Adrenal gland (tissue), 12 donors: ENCODE results near the gene TRAPPC14. TPM values are rescaled to one million over a fixed set of nuclear protein-coding genes. Genes with fewer than 3 reads are reported as not detected.

Source experiments
- DNase-seq, 7 donors: peaks; one replicate each; pipeline ENCODE4 v3.0.0-alpha.2; 2019 to 2020
- H3K27ac ChIP-seq, 5 donors: fragments of 200-600 bp; sonication (generic) in 4 of 5; 1 replicate in 3 of 5; 2 replicates in 2 of 5; pipeline versions ENCODE4 v1.5.1 to v1.8.0; 2016 to 2020; ENCODE audit warnings: mild to moderate bottlenecking in 1 of 5
- H3K27me3 ChIP-seq: fragments of 200-600 bp; 2 replicates; pipeline ENCODE4 v1.8.0; 2021
- H3K36me3 ChIP-seq, 2 donors: fragments of 200-600 bp; replicated peaks in 1 of 2; 1 replicate in 1 of 2; 2 replicates in 1 of 2; pipeline versions ENCODE4 v1.5.1 to v1.8.0; 2018 to 2022
- H3K4me1 ChIP-seq, 2 donors: fragments of 200-600 bp; replicated peaks in 1 of 2; 1 replicate in 1 of 2; 2 replicates in 1 of 2; pipeline versions ENCODE4 v1.5.1 to v1.8.0; 2018 to 2021
- H3K4me3 ChIP-seq, 4 donors: fragments of 200-600 bp; sonication (generic) in 3 of 4; one replicate each; pipeline ENCODE4 v1.5.1; 2016 to 2018
- H3K9me3 ChIP-seq, 3 donors: fragments of 200-600 bp; sonication (generic) in 1 of 3; replicated peaks in 1 of 3; 1 replicate in 2 of 3; 2 replicates in 1 of 3; pipeline versions ENCODE4 v1.5.1 to v1.8.0; 2016 to 2021
- CTCF ChIP-seq, 6 experiments: fragments of 450-650 bp in 4 of 6; fragments of 200-600 bp in 2 of 6; sonication (generic) in 1 of 6; IDR thresholded peaks; 1 replicate in 5 of 6; 2 replicates in 1 of 6; pipeline versions ENCODE4 v1.5.1 to v1.8.0; 2016 to 2021; ENCODE audit warnings: antibody characterized with exemption in 6 of 6, mild to moderate bottlenecking in 2 of 6, moderate library complexity in 1 of 6
- POLR2A ChIP-seq, 2 donors: fragments of 450-650 bp; IDR thresholded peaks; one replicate each; pipeline ENCODE4 v1.6.1; 2017; ENCODE audit warnings: antibody characterized with exemption in 2 of 2, mild to moderate bottlenecking in 2 of 2, moderate library complexity in 1 of 2
- WGBS, 4 donors: extraction: QIAGEN DNeasy Blood & Tissue Kit in 2 of 4; methylation state at CpG; one replicate each; pipeline versions ENCODE4 v1.1.5 to v1.1.7; 2013 to 2017; 5-methylcytosine and 5-hydroxymethylcytosine counted together
- intact Hi-C, 2 donors: fragments of 100-400 bp; cut with DNase I; formaldehyde crosslinking; loops; one replicate each; pipeline versions ENCODE4 v1.14.1 to v1.15.0; 2022 to 2023
- polyA plus RNA-seq, 3 donors: library from polyadenylated mRNA; stranded (reverse); fragments of 200-250 nt in 2 of 3; fragments of 350-450 nt in 1 of 3; fragmentation: Illumina TruSeq in 1 of 3; extraction: RNeasy Lipid Tissue Mini Kit (QIAGEN cat#74804) in 1 of 3; gene quantifications; one replicate each; pipeline ENCODE4 v1.2.3, GENCODE V29; 2013 to 2014
- total RNA-seq, 9 donors: library from RNA; depleted of rRNA in 4 of 9; stranded (reverse); fragments of >200 nt in 4 of 9; fragments of 120-200 nt in 1 of 9; fragmentation: NEBNext Ultra II Directional in 1 of 9; extraction: Animal tissue kit (Norgen Biotek cat#: 25700) in 1 of 9; gene quantifications; one replicate each; pipeline versions ENCODE4 v1.1.0 to v1.2.4, GENCODE V29; 2013 to 2023
- donor health status: healthy with polysubstance abuse.
- donor health status: Bipolar disorder and iron deficiency.
- donor health status: DM: yes; HTN: yes; CAD: no.
- donor health status: DM: no; HTN: no; CAD: no.
- donor health status: DM: no; HTN: no; CAD: no.
- donor health status: DM: yes; HTN: yes; CAD: no.

Gene TRAPPC14
- total and polyA plus RNA-seq, 12 donors = 4.3 to 57.7 (median 17.5) TPM

- H3K4me3 ChIP-seq = peak overlapping the region in 1 of 4 donors; percentile 83
Observed at GRCh38 chr7:100156331-100157068, 2.0 kb downstream of the TRAPPC14 start.

GRCh38 chr7:100155553-100156317, 2.8 kb downstream of the TRAPPC14 start:
- H3K36me3 ChIP-seq = peaks cover 0 to 36% of the 10 kb centered on the region in 2 donors
- intact Hi-C loops = loop anchor here in 1 of 2 donors (10.0 kb wide), 1 partner anchor 59 kb away; the partner anchor contains the start of gene PVRIG
- no peak overlapping the region for H3K27ac ChIP-seq
- no peak for TF ChIP-seq POLR2A (IDR thresholded peaks at IDR 0.05)
- no peak for TF ChIP-seq CTCF (IDR thresholded peaks at IDR 0.05)
- WGBS, 4 donors = 79 to 84% (median 83%) methylated on average over 12 to 20 of the region's 20 CpGs
- no peak overlapping the region for H3K4me3 ChIP-seq
- no peak for DNase-seq
- peaks cover 3 to 17% of the 10 kb centered on the region in 2 donors for H3K4me1 ChIP-seq
- H3K9me3 ChIP-seq = no peaks in the 10 kb centered on the region
- H3K27me3 ChIP-seq = no peaks in the 10 kb centered on the region

More at GRCh38 chr7:100156331-100157068, 2.0 kb downstream of the TRAPPC14 start:
- H3K4me1 ChIP-seq = peaks cover 3 to 17% of the 10 kb centered on the region in 2 donors
- DNase-seq = no peak
- H3K9me3 ChIP-seq = no peaks in the 10 kb centered on the region
- H3K27ac ChIP-seq = peak overlapping the region in 1 of 5 donors; percentile 90
- H3K36me3 ChIP-seq = peaks cover 0 to 36% of the 10 kb centered on the region in 2 donors
- 80 to 82% (median 82%) methylated on average over 15 to 16 of the region's 16 CpGs for WGBS, 4 donors
- intact Hi-C loops = loop anchor here in 1 of 2 donors (10.0 kb wide), 1 partner anchor 58 kb away; the partner anchor contains the start of gene PVRIG
- TF ChIP-seq POLR2A (IDR thresholded peaks at IDR 0.05) (no peak), CTCF (IDR thresholded peaks at IDR 0.05) (no peak)
- H3K27me3 ChIP-seq = no peaks in the 10 kb centered on the region

- Histone ChIP-seq H3K27me3 (no peaks in the 10 kb centered on the region), H3K9me3 (no peaks in the 10 kb centered on the region), H3K4me3 (no peak overlapping the region), H3K27ac (no peak overlapping the region), H3K4me1 (peaks cover 3 to 24% of the 10 kb centered on the region in 2 donors), H3K36me3 (peaks cover 0 to 36% of the 10 kb centered on the region in 2 donors)
- no peak for DNase-seq
- no peak for TF ChIP-seq POLR2A (IDR thresholded peaks at IDR 0.05)
- no peak for TF ChIP-seq CTCF (IDR thresholded peaks at IDR 0.05)
- WGBS, 4 donors = 53 to 83% (median 73%) methylated on average over 5 to 30 of the region's 30 CpGs
- intact Hi-C loops = loop anchor here in 1 of 2 donors (10.0 kb wide), 1 partner anchor 60 kb away; the partner anchor contains the start of gene PVRIG
Observed at GRCh38 chr7:100154651-100155491, 3.7 kb downstream of the TRAPPC14 start.
